ENCODE data around the gene STH.

The STH gene

DNA sequence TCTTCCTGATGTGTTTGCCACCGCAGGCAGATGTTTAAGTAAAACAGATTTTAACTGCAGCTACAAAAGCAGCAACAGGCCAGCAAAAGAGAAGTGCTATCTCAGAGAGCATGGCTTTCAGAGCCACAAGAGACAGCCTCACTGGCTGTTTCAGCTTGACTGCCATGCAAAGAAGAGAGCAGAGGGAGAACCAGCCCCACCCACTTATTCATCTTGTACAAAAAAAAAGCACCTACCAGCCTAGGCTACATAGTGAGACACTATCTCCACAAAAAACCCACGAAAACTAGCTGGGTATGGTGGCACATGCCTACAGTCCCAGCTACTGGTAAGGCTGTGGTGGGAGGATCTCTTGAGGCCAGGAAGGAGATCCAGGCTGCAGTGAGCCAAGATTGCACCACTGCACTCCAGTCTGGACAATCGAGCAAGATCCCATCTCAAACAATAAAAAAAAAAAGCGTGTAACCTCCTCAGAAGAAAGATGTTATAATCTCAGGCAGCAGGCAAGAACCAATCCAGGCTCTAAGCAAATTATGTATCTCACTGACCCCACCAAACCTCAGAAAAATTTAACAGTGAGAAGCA, 30.0 kb downstream of the STH start:
- no peak for DNase-seq

DNA sequence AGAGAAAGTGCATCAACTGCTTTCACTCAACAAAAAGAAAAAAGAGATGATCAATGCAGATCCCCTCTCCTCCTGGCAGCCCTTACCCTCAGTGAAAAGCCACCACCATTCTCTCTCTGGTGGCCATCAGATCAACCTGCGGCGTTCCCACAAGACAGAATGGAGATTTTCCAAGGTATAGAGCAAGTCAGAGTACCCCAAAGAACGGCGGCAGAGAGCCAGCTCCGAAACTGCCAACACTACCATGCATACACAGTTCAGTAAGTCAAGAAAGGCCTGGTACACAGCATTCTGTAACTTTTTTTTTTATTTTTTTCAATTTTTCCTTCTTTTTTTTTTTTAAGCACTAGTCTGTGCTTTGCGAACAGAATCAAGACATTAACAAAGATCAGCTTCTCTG, 30.6 kb downstream of the STH start:
- DNase-seq, result no peak

DNA sequence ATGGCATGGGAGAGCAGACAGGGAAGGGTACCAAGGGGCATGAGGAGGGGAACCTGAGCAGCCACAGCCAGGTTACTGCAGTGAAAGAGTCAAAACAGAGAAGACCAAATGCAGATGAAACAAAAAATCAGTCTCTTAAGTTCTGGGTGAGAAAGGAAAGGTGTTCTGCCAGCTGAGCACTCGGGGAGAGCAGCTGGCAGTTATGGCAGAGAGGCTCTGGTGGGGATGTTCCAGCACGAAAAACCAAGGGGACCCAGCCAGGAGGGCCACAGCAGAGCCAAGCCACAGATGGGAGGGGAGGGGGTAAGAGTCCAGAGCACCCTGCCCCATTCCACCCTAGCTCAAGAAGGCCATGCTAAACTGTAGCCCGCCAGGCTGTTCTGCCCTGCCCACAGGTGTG, 31.7 kb downstream of the STH start:
- no peak for DNase-seq

DNA sequence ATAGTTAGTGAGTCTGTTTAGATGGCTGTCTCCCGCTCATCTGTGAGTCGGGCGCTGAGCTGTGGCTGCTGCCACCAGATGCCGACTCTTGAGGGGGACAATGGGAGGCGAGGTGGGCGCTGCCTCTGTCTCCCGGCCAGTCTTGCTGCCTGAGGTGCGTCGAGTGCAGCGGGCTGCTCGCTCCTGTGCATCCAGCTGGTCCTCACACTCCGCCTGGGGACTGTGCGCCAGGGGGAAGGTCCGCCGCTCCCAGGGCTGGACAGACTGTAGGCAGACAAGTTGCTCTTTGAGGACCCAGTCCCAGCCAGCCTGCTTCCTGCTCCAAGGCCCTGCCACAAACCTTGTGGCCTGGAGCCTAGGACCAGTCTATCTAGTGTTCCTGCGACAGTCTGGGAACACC, 32.4 kb downstream of the STH start:
- no peak for DNase-seq

DNA sequence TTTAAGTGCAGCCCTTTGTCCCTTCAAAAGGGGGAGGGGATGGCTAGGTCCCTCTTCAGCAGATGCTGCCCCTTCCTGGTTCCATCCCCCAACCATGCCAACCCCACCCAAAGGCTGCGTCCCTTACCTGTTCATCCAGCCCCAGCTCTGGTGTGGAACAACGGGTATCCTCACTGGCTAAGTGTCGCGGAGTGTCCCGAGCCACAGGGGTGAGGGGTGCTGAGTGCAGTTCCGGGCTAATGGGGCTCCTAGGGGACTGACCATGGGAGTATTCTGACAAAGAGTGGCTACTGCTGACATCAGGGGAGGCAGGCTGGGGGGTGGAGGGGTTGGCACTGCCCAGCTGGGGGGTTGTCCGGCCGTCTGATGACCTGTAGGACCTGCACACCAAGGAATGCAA, 32.9 kb downstream of the STH start:
- no peak for DNase-seq

DNA sequence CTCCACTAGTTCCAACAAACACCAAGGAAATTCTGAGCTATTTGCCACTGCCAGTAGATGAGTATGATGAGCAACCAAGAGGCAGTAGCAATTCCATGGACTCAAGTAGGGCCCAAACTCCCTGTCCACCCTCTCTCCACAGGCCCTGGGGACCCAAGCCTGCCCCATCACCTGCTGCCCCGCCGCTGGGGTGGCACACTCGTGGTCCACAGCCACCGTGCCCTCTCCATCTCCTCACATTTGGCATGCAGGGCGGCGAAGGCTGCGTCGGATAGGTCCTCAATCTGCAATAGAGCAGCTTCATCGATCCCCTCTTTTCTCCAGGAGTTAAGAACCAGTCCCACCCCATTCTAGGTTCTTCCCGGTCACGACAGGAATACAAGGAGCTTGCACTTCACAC, 33.9 kb downstream of the STH start:
- DNase-seq, result no peak

DNA sequence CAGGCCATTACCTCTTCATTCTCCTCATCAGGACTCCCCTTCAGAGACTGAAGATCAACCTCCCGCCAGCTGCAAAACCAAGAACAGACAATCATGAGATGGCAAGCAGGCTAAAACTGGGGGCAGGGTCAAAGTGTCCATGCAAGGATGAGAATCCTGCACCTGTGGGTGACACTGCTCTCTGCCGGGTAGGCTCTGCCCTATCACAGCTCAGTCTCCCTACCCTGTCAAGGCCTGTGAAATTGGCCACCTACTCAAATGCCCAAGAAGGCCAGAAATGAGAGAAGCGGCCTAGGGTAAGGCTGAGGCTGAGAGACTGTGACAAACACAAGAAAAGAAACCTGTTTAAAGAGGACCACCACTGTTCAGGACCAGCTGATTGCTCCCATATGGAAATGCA, 34.3 kb downstream of the STH start:
- no peak for DNase-seq

DNA sequence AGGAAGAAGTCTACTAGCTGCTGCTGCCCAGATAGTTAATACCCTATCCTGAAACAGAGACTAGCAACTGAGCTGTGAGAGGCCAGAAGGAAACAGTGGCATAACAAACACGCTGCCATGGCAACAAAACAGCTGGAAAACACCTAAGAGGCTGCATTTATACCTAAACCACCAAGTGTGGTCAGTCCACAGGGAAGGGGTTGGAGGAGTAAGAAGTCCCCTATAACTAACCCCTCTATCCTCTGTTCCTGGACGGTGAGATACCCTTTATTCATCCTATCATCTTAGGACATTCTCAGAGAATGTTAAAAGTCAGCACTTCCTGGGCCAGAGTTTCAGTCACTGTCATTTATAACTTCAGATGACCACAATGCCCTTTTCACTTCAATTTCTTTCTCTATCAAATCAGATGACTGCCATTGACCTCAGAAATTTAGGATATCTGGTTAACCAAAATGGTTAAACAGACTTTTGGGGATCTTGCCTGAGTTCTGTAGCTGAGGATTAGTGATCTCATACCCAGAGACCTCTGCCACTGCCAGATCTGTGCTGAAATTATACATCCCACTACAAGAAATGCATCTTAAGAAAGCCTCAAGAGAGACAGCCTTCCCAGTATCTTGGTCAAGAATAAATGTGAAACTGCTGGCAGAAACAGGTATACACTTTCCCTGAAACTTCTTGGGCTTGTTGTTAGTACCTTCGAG, 36.2 kb downstream of the STH start:
- no peak for DNase-seq

DNA sequence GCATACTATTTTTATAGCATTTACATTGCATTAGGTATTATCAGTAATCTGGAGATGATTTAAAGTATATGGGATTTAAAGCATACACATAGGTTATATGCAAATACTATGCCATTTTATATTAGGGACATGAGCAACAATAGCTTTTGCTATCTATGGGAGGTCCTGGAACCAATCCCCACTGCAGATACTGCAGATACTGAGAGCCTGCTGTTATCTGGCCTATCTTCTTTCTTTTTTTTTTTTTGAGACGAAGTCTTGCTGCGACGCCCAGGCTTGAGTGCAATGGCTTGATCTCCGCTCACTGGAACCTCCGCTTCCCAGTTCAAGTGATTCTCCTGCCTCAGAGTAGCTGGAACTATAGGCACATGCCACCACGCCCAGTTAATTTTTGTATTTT, 37.4 kb downstream of the STH start:
- DNase-seq, result no peak

DNA sequence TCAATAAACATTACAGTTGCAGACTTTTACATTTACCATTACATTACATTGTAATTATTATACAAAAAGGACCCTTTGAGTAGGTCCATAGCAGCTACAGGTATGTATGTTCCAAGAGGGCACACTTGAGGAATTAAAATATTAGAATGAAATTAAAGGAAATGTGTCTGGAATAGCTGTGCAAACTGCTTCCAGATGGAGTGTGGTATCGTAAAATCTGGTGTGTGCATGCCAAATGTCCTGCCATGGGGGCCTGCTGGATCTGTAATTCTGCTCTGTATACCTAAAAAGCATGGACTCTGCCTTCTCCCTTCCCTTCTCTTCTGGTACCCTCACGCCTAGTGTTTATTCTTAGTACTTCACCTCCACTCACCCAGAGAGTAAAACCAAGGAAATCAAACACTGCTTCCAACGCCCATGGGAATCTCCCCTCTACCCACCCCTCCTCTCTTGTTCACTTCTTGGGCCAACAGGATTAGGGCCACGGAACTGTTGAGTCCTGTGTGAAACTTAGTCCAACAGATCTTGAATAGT, 38.7 kb downstream of the STH start:
- no peak for DNase-seq

DNA sequence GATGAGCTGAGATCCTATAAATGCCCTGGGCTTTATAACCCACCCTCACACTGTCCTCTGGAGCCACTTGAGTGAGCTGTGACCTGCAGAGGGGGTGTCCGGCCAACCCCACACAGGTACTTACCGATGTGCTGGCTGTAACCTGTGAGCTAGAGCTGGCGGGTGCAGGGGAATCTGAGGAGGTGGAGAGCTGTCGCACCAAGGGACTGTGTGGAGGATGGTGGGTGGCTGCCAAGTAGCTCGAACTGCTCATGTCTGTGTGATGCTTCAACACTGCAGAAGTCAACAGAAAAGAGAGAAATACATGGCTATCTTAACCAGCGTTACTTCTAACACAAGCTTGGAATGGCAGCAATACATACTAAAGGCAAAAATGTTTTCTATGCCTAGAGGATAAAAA, 39.4 kb downstream of the STH start:
- DNase-seq, result no peak

DNA sequence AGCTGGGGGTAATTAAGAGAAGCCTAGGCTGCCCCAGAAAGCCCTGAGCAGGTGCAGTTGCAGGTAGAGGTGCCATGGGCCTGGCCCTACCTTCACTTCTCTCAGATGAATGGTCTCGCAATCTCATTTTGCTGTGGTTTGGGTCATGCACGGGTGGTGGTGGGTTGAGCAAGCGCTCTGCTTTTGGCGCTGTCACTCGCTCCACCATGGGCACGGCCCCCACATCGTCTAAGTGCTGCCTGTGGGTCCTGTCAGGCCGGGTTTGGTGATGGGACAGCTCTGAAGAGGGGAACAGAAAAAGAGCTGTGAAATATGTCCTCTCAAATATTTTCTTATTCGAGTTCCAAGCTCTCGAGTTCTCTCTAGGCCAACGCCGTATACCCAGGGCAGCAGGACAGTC, 39.9 kb downstream of the STH start:
- no peak for DNase-seq

DNA sequence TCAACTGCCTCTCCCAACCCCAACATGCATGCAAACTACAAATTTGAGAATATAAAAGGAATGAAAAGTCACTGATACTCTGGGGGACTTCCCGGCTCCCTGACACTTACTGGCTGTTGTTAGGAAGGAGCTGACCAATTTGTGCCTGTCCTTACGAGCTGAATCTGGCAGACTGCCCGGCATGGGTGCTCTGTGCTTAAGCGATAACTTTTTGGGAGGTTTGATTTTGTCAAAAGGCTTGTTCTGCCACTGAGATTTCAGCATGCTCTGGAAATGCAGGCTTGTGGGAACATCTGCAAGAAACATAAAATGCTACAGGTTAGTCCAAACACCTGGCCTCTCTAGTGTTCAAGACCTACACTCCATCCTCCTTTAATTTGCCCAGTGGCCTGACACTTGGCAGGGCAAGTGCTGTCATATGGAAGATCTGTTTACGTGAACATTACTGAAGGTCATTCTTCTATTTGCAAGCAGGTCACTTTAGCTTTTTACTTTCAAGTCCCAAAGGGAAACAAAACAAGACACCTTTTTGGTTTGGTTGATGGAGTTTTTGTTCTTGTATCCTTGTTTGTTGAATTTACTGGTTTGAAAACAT, 40.6 kb downstream of the STH start:
- DNase-seq, result no peak

DNA sequence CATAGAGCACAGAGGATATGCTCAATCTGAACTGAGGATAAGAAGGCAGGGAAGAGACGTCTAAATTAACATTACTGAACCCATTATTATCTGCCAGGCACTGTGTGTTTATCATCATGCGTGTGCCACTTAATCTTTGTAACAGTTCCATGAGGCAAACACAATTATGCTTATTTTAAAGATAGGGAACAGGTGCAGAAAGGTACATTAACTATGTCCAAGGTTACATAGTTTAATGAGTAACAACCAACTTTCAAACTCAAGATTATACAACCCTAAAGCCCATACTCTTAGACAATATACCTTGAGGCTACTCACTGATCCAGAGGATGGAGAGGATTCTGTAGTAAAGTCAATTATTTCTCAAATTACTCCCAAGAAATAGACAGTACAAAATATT, 43.2 kb downstream of the STH start:
- no peak for DNase-seq

DNA sequence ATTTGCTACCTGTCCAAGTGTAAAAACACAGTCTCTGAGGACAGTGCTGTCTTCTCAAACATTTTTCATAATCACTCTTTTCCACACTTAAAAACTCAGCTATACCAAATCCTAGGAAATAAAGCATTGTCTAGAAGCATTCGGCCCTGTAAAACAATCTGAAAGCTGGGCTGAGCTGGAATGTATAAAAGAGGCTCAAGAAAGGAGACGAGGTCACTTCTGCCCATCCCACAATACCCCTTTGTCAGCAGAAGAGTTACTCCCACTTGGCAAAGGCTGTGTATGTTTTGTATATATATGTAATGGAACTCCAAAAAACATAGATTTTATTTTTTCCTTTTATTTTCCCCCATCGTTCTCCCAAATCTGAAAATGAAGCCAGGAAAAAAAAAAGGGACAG, 43.9 kb downstream of the STH start:
- DNase-seq, result no peak

DNA sequence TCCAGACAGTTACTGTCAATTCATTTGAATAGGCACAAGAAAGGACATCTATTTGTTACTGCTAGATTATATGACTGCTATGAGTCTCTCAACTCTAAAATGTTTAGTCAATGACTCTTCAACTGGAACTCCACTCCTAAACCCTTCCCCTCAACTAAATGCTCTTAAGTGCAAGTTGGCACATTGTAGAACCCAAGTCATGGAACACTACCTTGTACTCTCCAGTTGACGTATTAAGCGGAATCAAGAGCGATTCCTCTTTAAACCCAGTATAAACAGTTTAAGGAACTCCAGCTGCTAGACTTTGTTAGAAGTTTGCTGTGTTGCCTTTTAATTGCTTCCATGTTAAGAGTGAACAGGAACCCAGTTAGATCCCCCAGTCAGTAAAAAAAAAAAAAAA, 44.6 kb downstream of the STH start:
- DNase-seq, result no peak

DNA sequence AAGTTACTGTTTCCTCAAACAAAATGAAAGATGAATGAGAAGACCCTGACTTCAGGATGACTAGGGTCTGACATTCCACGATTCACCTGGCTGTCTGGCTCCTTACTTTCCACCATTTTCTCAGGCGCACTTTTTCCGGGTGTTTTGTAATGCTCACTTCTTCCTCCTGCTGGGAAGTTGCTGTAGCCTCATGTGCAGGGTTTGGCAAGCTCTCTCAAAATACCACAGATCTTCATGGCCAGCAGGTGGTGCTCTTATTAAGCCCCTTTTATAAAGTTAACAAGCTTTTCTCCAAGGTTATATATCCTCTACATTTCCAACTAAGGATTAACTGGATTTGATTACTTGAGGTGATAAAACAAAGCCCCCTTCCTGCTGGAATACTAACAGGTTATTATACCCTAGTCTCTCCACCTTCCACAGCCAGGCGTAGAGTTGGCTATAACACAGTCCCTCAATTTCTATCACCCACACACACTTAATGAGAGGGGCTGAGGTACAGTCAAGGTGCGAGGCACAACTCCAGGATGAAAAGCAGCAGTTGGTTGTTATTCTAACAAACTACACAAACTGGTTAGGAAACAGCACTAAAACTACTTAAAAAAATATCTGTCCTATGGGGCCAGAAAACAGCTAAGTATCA, 45.4 kb downstream of the STH start:
- peak; percentile 34 for DNase-seq

DNA sequence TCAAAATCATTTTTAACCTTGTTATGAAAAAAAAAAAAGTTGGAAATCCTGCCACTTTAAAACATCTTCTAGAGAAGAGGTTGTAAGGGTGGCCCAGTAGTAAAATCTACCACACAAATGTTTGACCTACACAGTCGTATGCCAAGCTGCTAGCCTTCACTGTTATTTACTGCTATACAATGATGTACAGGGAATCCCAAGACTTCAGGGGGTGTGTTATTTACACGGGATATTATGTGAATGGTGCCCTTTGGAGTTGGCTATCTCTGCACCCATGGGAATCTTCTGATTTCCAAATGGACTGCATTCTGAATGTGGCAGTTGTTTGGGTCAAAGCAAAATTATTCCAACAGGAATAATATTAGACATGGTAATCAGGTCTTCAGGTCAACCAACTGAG, 45.9 kb downstream of the STH start:
- no peak for DNase-seq

DNA sequence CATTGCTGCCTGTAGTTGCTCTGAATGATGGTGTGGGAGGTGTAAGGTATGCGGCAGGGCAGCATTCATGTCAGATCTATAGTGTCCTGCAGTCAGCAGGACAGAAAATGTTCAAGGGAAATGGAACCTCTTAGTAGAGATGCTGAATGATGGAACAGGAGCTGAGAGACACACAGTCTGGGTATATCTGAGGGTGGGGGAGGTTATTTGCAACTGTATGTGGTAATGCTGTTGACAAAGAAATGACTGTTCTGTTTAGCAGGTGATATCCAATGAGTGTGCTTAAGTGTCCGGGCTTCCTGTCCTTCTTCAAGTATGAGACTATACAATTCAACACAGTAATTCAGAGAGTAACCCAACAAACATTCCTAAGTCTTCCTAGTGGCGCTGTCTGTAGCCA, 46.6 kb downstream of the STH start:
- DNase-seq, result no peak

DNA sequence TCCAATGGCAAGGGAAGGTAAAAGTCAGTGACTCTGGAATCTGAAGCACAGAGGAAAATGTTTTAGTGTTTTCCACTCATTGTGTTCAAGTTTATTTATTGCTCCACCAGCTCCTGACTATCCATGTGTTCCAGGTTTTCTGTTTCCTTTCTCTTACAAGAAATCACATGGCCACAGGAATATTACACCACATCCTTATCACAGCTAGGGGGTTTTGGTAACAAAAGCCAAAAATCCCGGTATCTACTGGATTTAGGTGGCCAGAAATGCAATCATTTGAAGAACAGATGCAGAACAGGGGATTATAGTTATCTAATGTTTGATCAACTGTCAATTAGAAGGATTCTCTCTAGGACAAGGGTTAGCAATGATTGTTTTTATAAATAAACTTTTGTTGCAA, 47.9 kb downstream of the STH start:
- DNase-seq, result no peak

DNA sequence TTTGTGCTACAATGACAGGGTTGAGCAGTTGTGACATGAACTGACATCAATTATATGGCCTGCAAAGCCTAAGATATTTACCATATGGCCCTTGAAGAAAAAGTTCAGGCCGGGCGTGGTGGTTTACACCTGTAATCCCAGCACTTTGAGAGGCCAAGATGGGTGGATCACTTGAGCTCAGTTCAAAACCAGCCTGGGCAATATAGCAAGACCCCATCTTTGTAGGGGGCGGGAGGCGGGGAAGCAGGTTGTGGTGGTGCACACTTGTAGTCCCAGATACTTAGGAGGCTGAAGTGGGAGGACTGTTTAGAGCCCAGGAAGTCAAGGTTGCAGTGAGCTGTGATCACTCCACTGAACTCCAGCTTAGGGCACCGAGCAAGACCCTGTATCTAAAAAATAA, 48.3 kb downstream of the STH start:
- DNase-seq, result no peak

DNA sequence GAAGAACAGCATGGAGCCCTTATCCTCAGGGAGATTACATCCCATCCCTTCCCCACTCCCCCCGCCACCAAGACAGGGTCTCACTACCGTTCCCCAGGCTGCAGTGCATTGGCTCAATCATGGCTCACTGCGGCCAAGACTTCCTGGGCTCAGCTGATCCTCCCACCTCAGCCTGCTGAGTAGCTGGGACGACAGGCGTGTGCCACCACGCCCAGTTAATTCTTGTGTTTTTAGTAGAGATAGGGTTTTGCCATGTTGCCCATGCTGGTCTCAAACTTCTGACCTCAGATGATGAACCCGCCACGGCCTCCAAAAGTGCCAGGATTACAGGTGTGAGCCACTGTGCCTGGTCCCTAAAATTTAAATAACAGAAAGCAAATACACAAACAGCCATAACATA, 48.8 kb downstream of the STH start:
- DNase-seq, result no peak
